Left lung (tissue), 10 donors: Measurements from ENCODE around the gene ABCG8. TPM values are rescaled to one million over a fixed set of nuclear protein-coding genes. Genes with fewer than 3 reads are reported as not detected.

ENCODE experiments used
- ATAC-seq: fragments of 200-7000 bp; cut with Tn5 transposase; one replicate; pipeline ENCODE4 v1.9.1; 2020; ENCODE audit warnings: moderate library complexity
- DNase-seq, 4 donors: peaks; one replicate each; pipeline ENCODE4 v3.0.0-alpha.2; 2013 to 2020
- H3K27ac ChIP-seq, 2 donors: fragments of 200-600 bp; sonication (generic) in 1 of 2; one replicate each; pipeline versions ENCODE4 v1.5.0 to v1.8.0; 2020 to 2021
- H3K27me3 ChIP-seq, 2 donors: fragments of 200-600 bp; sonication (generic) in 1 of 2; one replicate each; pipeline versions ENCODE4 v1.5.0 to v1.8.0; 2020 to 2021
- H3K36me3 ChIP-seq, 2 donors: fragments of 200-600 bp; sonication (generic) in 1 of 2; one replicate each; pipeline versions ENCODE4 v1.5.0 to v1.8.0; 2020 to 2021
- H3K4me1 ChIP-seq, 2 donors: fragments of 200-600 bp; one replicate each; pipeline ENCODE4 v1.8.0; 2021
- H3K4me3 ChIP-seq, 2 donors: fragments of 200-600 bp; sonication (generic) in 1 of 2; one replicate each; pipeline versions ENCODE4 v1.5.0 to v1.8.0; 2020 to 2021; ENCODE audit warnings: mild to moderate bottlenecking in 1 of 2
- H3K9me3 ChIP-seq, 2 donors: fragments of 200-600 bp; sonication (generic) in 1 of 2; one replicate each; pipeline versions ENCODE4 v1.5.0 to v1.8.0; 2020 to 2021
- CTCF ChIP-seq, 2 donors: fragments of 200-600 bp; sonication (generic) in 1 of 2; IDR thresholded peaks; one replicate each; pipeline versions ENCODE4 v1.5.0 to v1.8.0; 2021; ENCODE audit warnings: antibody characterized with exemption in 2 of 2
- intact Hi-C, 2 donors: fragments of 100-400 bp; cut with DNase I; formaldehyde crosslinking; loops; one replicate each; pipeline versions ENCODE4 v1.11.2 to v1.14.2; 2022
- polyA plus RNA-seq, 6 donors: library from polyadenylated mRNA; unstranded; fragments of 120-200 nt; gene quantifications; one replicate each; pipeline ENCODE4 v1.2.1, GENCODE V29; 2013; ENCODE audit not compliant: insufficient read length in 6 of 6
- total RNA-seq, 2 donors: library from RNA; stranded (reverse); fragmentation: NEBNext Ultra II Directional; extraction: Animal tissue kit (Norgen Biotek cat#: 25700); gene quantifications; one replicate each; pipeline ENCODE4 v1.2.1, GENCODE V29; 2021
- donor health status: DM: no; HTN: yes; CAD: no.
- donor health status: DM: no; HTN: no; CAD: no.

ABCG8 gene
- total and polyA plus RNA-seq, 8 donors, result 0.48 to 1.3 (median 0.68) TPM; not detected in 2

GRCh38 chr2:43812947-43813346 is 25.8 kb upstream of the ABCG8 start:
- no peak overlapping the region for H3K27ac ChIP-seq
- H3K27me3 ChIP-seq, result no peaks in the 10 kb centered on the region
- H3K4me1 ChIP-seq, result no peaks in the 10 kb centered on the region
- ATAC-seq (no peak), DNase-seq (no peak)
- TF ChIP-seq CTCF (IDR thresholded peaks at IDR 0.05), result no peak
- intact Hi-C loops, result no loop called here
- no peaks in the 10 kb centered on the region for H3K9me3 ChIP-seq
- peaks cover 0 to 6% of the 10 kb centered on the region in 2 donors for H3K36me3 ChIP-seq
- H3K4me3 ChIP-seq, result no peak overlapping the region

- ATAC-seq (no peak), DNase-seq (no peak)
- no peaks in the 10 kb centered on the region for H3K27me3 ChIP-seq
- no peaks in the 10 kb centered on the region for H3K9me3 ChIP-seq
- H3K36me3 ChIP-seq, result peaks cover 0 to 4% of the 10 kb centered on the region in 2 donors
- H3K4me1 ChIP-seq, result no peaks in the 10 kb centered on the region
- H3K4me3 ChIP-seq, result no peak overlapping the region
- no peak overlapping the region for H3K27ac ChIP-seq
- no peak for TF ChIP-seq CTCF (IDR thresholded peaks at IDR 0.05)
- intact Hi-C loops, result no loop called here
Observed at GRCh38 chr2:43814711-43815110, 24.1 kb upstream of the ABCG8 start.

GRCh38 chr2:43818761-43819160 is 20.0 kb upstream of the ABCG8 start:
- no peak for TF ChIP-seq CTCF (IDR thresholded peaks at IDR 0.05)
- intact Hi-C loops, result no loop called here
- no peak overlapping the region for H3K4me3 ChIP-seq
- ATAC-seq (peak; percentile 58), DNase-seq (peak in 1 of 4 donors; percentile 64)
- no peak overlapping the region for H3K27ac ChIP-seq
- H3K4me1 ChIP-seq, result no peaks in the 10 kb centered on the region
- H3K36me3 ChIP-seq, result no peaks in the 10 kb centered on the region
- H3K9me3 ChIP-seq, result no peaks in the 10 kb centered on the region
- no peaks in the 10 kb centered on the region for H3K27me3 ChIP-seq

GRCh38 chr2:43819491-43820163 is 19.1 kb upstream of the ABCG8 start:
- Histone ChIP-seq H3K27me3 (no peaks in the 10 kb centered on the region), H3K4me1 (no peaks in the 10 kb centered on the region), H3K36me3 (no peaks in the 10 kb centered on the region), H3K4me3 (no peak overlapping the region), H3K9me3 (no peaks in the 10 kb centered on the region), H3K27ac (no peak overlapping the region)
- DNase-seq, result no peak
- no peak for TF ChIP-seq CTCF (IDR thresholded peaks at IDR 0.05)
- ATAC-seq, result no peak
- intact Hi-C loops, result no loop called here

- ATAC-seq, result no peak
Observed at GRCh38 chr2:43822839-43823238, 15.9 kb upstream of the ABCG8 start.

More at GRCh38 chr2:43822839-43823238, 15.9 kb upstream of the ABCG8 start:
- Histone ChIP-seq H3K36me3 (no peaks in the 10 kb centered on the region), H3K4me3 (no peak overlapping the region), H3K9me3 (no peaks in the 10 kb centered on the region), H3K27me3 (no peaks in the 10 kb centered on the region), H3K4me1 (no peaks in the 10 kb centered on the region), H3K27ac (no peak overlapping the region)
- intact Hi-C loops, result no loop called here
- TF ChIP-seq CTCF (IDR thresholded peaks at IDR 0.05), result no peak
- no peak for DNase-seq
